Measurements from ENCODE around the gene TBC1D4. TPM values are rescaled to one million over a fixed set of nuclear protein-coding genes. Genes with fewer than 3 reads are reported as not detected.

TBC1D4 gene
- total RNA-seq, 1 experiment from 2014 or later, result 5.5 TPM

GRCh38 chr13:75370774-75371173 is 111.2 kb downstream of the TBC1D4 start:
- Histone ChIP-seq H3K27ac (ENCODE audit: low read length) (no peak overlapping the region), H3K27me3 (ENCODE audit: control insufficient read depth, insufficient read depth, low read length) (no peaks in the 10 kb centered on the region), H3K4me3 (ENCODE audit: low read depth in 2 of 2, low read length in 2 of 2) (no peak overlapping the region), H3K9me3 (ENCODE audit: control insufficient read depth, insufficient read depth, low read depth, low read length) (no peaks in the 10 kb centered on the region), H3K36me3 (ENCODE audit: control insufficient read depth, insufficient read depth, low read length) (no peaks in the 10 kb centered on the region), H3K4me1 (ENCODE audit: control insufficient read depth, insufficient read depth, low read length) (no peaks in the 10 kb centered on the region)
- no TSS peak for BruUV-seq (replicated peaks)
- intact Hi-C loops (cut with micrococcal nuclease; ENCODE audit: unreplicated experiment) (loop anchor here (5.0 kb wide), 1 partner anchor 112 kb away; the partner anchor contains the start of gene TBC1D4), in situ Hi-C loops (cut with HindIII; ENCODE audit: low pct_unique_long_range_greater_than_20kb, low sequenced_read_pairs) (no loop called here)
- POLR2A ChIA-PET, result no interaction called here
- ATAC-seq (no peak), DNase-seq (ENCODE audit: low read depth, low spot score) (no peak)
- CTCF ChIA-PET, result no interaction called here
- no peak for TF ChIP-seq TCF7L2 (IDR thresholded peaks at IDR 0.05; ENCODE audit: low read depth, low read length)
- TF ChIP-seq POLR2AphosphoS5 (IDR thresholded peaks at IDR 0.05; ENCODE audit: low read depth, low read length), result no peak
- TF ChIP-seq SIN3A (IDR thresholded peaks at IDR 0.05; ENCODE audit: borderline replicate concordance, insufficient read depth, low read depth, low read length), result no peak
- no peak for TF ChIP-seq CTCF (IDR thresholded peaks at IDR 0.05)
- TF ChIP-seq REST (IDR thresholded peaks at IDR 0.05; ENCODE audit: insufficient read depth in 1 of 2, low read depth in 2 of 2, low read length in 1 of 2), result no peak

- H3K9me3 ChIP-seq (ENCODE audit: control insufficient read depth, insufficient read depth, low read depth, low read length), result no peaks in the 10 kb centered on the region
- no peaks in the 10 kb centered on the region for H3K27me3 ChIP-seq (ENCODE audit: control insufficient read depth, insufficient read depth, low read length)
- BruUV-seq (replicated peaks), result no TSS peak
- no peak overlapping the region for H3K4me3 ChIP-seq (ENCODE audit: low read depth in 2 of 2, low read length in 2 of 2)
- ChIA-PET POLR2A (no interaction called here), CTCF (no interaction called here)
- DNase-seq (ENCODE audit: low read depth, low spot score) (no peak), ATAC-seq (no peak)
- H3K27ac ChIP-seq (ENCODE audit: low read length), result no peak overlapping the region
- in situ Hi-C loops (cut with HindIII; ENCODE audit: low pct_unique_long_range_greater_than_20kb, low sequenced_read_pairs) (no loop called here), intact Hi-C loops (cut with micrococcal nuclease; ENCODE audit: unreplicated experiment) (loop anchor here (5.0 kb wide), 1 partner anchor 112 kb away; the partner anchor contains the start of gene TBC1D4)
- no peaks in the 10 kb centered on the region for H3K36me3 ChIP-seq (ENCODE audit: control insufficient read depth, insufficient read depth, low read length)
- no peaks in the 10 kb centered on the region for H3K4me1 ChIP-seq (ENCODE audit: control insufficient read depth, insufficient read depth, low read length)
- no peak for TF ChIP-seq CTCF (IDR thresholded peaks at IDR 0.05)
- TF ChIP-seq TCF7L2 (IDR thresholded peaks at IDR 0.05; ENCODE audit: low read depth, low read length), result no peak
- no peak for TF ChIP-seq POLR2AphosphoS5 (IDR thresholded peaks at IDR 0.05; ENCODE audit: low read depth, low read length)
- no peak for TF ChIP-seq SIN3A (IDR thresholded peaks at IDR 0.05; ENCODE audit: borderline replicate concordance, insufficient read depth, low read depth, low read length)
- no peak for TF ChIP-seq REST (IDR thresholded peaks at IDR 0.05; ENCODE audit: insufficient read depth in 1 of 2, low read depth in 2 of 2, low read length in 1 of 2)
Observed at GRCh38 chr13:75369981-75370380, 112.0 kb downstream of the TBC1D4 start.

All from Panc1 (cell line).